Ovary (tissue), 3 donors: ENCODE results near the gene ETHE1.

Experiments used
- CTCF ChIP-seq, 3 donors: fragments of 450-650 bp in 2 of 3; fragments of 200-600 bp in 1 of 3; IDR thresholded peaks; one replicate each; pipeline versions ENCODE4 v1.5.1 to v1.8.0; 2016 to 2022; ENCODE audit warnings: antibody characterized with exemption in 3 of 3, mild to moderate bottlenecking in 1 of 3
- EP300 ChIP-seq: sonication (generic); formaldehyde crosslinking; IDR thresholded peaks from one replicate; pipeline ENCODE4 v1.6.1; 2017; ENCODE audit warnings: antibody characterized with exemption
- POLR2A ChIP-seq: fragments of 450-650 bp; IDR thresholded peaks from one replicate; pipeline ENCODE4 v1.6.1; 2017; ENCODE audit warnings: antibody characterized with exemption, mild to moderate bottlenecking, moderate library complexity
- donor health status: DM: no; HTN: no; CAD: no.

- no peak for TF ChIP-seq EP300
- TF ChIP-seq CTCF (IDR thresholded peaks at IDR 0.05) = no peak
- no peak for TF ChIP-seq POLR2A
Observed at GRCh38 chr19:43545276-43545675, 18.3 kb upstream of the ETHE1 start.
